H1 (cell line): ENCODE data around the gene SLC6A6. TPM values are rescaled to one million over a fixed set of nuclear protein-coding genes. Genes with fewer than 3 reads are reported as not detected.

Experiments
- BACH1 ChIP-seq: IDR thresholded peaks from 2 replicates; pipeline ENCODE4 v1.6.1; 2012; ENCODE audit warnings: low read length, improper control_type of control experiment
- CHD2 ChIP-seq: IDR thresholded peaks from 2 replicates; pipeline ENCODE4 v1.6.1; 2012; ENCODE audit warnings: low read length, improper control_type of control experiment
- CREB1 ChIP-seq: IDR thresholded peaks from 2 replicates; pipeline ENCODE4 v1.6.1; 2012; ENCODE audit warnings: inconsistent platforms
- EP300 ChIP-seq, 2 experiments: IDR thresholded peaks; 1 replicate in 1 of 2; 2 replicates in 1 of 2; pipeline ENCODE4 v1.6.1; 2011 to 2012; ENCODE audit warnings: low read depth in 2 of 2, low read length in 2 of 2, mild to moderate bottlenecking in 2 of 2, borderline replicate concordance in 1 of 2, inconsistent platforms in 1 of 2, moderate library complexity in 1 of 2
- HDAC6 ChIP-seq: IDR thresholded peaks from one replicate; pipeline ENCODE4 v1.7.1; 2012; ENCODE audit warnings: low read depth, mild to moderate bottlenecking, inconsistent platforms, low read length, moderate library complexity
- RXRA ChIP-seq: IDR thresholded peaks from 2 replicates; pipeline ENCODE4 v1.6.1; 2011; ENCODE audit warnings: low read depth, mild to moderate bottlenecking, low read length, moderate library complexity; ENCODE audit not compliant: insufficient read depth
- SIX5 ChIP-seq: IDR thresholded peaks from 2 replicates; pipeline ENCODE4 v1.6.1; 2011; ENCODE audit warnings: mild to moderate bottlenecking, low read depth, low read length
- SP2 ChIP-seq: IDR thresholded peaks from 2 replicates; pipeline ENCODE4 v1.6.1; 2012; ENCODE audit warnings: mild to moderate bottlenecking, low read length, inconsistent platforms
- SRF ChIP-seq: IDR thresholded peaks from 2 replicates; pipeline ENCODE4 v1.6.1; 2011; ENCODE audit warnings: mild to moderate bottlenecking, low read depth, low read length, moderate library complexity
- TCF12 ChIP-seq: IDR thresholded peaks from 2 replicates; pipeline ENCODE4 v1.6.1; 2011; ENCODE audit warnings: low read depth, mild to moderate bottlenecking, low read length
- polyA plus RNA-seq, 7 experiments: library from polyadenylated mRNA; depleted of rRNA in 3 of 7; stranded (reverse) in 5 of 7; unstranded in 2 of 7; fragments of >200 nt in 5 of 7; fragments of 200-250 nt in 2 of 7; gene quantifications; 1 replicate in 5 of 7; 2 replicates in 1 of 7; 4 replicates in 1 of 7; pipeline versions ENCODE4 v1.2.1 to v1.2.3, GENCODE V29; 2011 to 2013; ENCODE audit warnings: missing spikeins in 2 of 7, mixed read lengths in 2 of 7
- total RNA-seq: library from RNA; stranded (reverse); fragmentation: NEBNext Ultra II Directional; extraction: Animal tissue kit (Norgen Biotek cat#: 25700); gene quantifications from 2 replicates; pipeline ENCODE4 v1.2.1, GENCODE V29; 2021
- TF ChIP-seq, protein P1 (sequence below): fragments of 300-600 bp; sonication (generic); IDR thresholded peaks from 2 replicates; pipeline ENCODE4 v1.7.1; 2012; ENCODE audit warnings: low read length, moderate library complexity, mild to moderate bottlenecking, inconsistent platforms; ENCODE audit not compliant: insufficient replicate concordance
- TF ChIP-seq, protein P2 (sequence below): IDR thresholded peaks from 2 replicates; pipeline ENCODE4 v1.6.1; 2012; ENCODE audit warnings: low read length, inconsistent platforms

Gene SLC6A6
- total and polyA plus RNA-seq, 2 of the 8 experiments (the other 6 are each of a cell fraction or from before 2014, with no cell fraction given), result 66.2 to 144 TPM

DNA sequence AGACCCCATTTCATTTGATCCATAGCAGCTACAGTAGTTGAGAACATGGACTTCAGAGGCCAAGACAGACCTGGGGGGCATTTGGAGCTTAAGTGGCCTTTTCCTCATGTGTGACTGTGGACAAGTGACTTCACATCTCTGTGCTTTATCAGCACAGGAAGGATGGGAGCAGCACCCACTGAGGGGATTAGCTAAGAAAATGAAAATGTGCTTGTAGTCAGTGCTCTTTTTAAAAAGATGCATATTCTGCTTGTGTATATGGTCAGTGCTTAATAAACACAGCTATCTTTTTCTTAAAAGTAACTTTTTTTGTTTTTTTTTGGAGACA is 34.5 kb downstream of the SLC6A6 start (continued):
- TF ChIP-seq, protein P1, sequence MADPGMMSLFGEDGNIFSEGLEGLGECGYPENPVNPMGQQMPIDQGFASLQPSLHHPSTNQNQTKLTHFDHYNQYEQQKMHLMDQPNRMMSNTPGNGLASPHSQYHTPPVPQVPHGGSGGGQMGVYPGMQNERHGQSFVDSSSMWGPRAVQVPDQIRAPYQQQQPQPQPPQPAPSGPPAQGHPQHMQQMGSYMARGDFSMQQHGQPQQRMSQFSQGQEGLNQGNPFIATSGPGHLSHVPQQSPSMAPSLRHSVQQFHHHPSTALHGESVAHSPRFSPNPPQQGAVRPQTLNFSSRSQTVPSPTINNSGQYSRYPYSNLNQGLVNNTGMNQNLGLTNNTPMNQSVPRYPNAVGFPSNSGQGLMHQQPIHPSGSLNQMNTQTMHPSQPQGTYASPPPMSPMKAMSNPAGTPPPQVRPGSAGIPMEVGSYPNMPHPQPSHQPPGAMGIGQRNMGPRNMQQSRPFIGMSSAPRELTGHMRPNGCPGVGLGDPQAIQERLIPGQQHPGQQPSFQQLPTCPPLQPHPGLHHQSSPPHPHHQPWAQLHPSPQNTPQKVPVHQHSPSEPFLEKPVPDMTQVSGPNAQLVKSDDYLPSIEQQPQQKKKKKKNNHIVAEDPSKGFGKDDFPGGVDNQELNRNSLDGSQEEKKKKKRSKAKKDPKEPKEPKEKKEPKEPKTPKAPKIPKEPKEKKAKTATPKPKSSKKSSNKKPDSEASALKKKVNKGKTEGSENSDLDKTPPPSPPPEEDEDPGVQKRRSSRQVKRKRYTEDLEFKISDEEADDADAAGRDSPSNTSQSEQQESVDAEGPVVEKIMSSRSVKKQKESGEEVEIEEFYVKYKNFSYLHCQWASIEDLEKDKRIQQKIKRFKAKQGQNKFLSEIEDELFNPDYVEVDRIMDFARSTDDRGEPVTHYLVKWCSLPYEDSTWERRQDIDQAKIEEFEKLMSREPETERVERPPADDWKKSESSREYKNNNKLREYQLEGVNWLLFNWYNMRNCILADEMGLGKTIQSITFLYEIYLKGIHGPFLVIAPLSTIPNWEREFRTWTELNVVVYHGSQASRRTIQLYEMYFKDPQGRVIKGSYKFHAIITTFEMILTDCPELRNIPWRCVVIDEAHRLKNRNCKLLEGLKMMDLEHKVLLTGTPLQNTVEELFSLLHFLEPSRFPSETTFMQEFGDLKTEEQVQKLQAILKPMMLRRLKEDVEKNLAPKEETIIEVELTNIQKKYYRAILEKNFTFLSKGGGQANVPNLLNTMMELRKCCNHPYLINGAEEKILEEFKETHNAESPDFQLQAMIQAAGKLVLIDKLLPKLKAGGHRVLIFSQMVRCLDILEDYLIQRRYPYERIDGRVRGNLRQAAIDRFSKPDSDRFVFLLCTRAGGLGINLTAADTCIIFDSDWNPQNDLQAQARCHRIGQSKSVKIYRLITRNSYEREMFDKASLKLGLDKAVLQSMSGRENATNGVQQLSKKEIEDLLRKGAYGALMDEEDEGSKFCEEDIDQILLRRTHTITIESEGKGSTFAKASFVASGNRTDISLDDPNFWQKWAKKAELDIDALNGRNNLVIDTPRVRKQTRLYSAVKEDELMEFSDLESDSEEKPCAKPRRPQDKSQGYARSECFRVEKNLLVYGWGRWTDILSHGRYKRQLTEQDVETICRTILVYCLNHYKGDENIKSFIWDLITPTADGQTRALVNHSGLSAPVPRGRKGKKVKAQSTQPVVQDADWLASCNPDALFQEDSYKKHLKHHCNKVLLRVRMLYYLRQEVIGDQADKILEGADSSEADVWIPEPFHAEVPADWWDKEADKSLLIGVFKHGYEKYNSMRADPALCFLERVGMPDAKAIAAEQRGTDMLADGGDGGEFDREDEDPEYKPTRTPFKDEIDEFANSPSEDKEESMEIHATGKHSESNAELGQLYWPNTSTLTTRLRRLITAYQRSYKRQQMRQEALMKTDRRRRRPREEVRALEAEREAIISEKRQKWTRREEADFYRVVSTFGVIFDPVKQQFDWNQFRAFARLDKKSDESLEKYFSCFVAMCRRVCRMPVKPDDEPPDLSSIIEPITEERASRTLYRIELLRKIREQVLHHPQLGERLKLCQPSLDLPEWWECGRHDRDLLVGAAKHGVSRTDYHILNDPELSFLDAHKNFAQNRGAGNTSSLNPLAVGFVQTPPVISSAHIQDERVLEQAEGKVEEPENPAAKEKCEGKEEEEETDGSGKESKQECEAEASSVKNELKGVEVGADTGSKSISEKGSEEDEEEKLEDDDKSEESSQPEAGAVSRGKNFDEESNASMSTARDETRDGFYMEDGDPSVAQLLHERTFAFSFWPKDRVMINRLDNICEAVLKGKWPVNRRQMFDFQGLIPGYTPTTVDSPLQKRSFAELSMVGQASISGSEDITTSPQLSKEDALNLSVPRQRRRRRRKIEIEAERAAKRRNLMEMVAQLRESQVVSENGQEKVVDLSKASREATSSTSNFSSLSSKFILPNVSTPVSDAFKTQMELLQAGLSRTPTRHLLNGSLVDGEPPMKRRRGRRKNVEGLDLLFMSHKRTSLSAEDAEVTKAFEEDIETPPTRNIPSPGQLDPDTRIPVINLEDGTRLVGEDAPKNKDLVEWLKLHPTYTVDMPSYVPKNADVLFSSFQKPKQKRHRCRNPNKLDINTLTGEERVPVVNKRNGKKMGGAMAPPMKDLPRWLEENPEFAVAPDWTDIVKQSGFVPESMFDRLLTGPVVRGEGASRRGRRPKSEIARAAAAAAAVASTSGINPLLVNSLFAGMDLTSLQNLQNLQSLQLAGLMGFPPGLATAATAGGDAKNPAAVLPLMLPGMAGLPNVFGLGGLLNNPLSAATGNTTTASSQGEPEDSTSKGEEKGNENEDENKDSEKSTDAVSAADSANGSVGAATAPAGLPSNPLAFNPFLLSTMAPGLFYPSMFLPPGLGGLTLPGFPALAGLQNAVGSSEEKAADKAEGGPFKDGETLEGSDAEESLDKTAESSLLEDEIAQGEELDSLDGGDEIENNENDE, result no peak
- TF ChIP-seq CREB1 (no peak), RXRA (no peak), HDAC6 (no peak), CHD2 (no peak), SP2 (no peak), SRF (no peak), EP300 (IDR thresholded peaks at IDR 0.05; ENCODE audit: borderline replicate concordance in 1 of 2, low read depth in 2 of 2, low read length in 2 of 2) (no peak), TCF12 (no peak), BACH1 (no peak), SIX5 (no peak)
- TF ChIP-seq, protein P2, sequence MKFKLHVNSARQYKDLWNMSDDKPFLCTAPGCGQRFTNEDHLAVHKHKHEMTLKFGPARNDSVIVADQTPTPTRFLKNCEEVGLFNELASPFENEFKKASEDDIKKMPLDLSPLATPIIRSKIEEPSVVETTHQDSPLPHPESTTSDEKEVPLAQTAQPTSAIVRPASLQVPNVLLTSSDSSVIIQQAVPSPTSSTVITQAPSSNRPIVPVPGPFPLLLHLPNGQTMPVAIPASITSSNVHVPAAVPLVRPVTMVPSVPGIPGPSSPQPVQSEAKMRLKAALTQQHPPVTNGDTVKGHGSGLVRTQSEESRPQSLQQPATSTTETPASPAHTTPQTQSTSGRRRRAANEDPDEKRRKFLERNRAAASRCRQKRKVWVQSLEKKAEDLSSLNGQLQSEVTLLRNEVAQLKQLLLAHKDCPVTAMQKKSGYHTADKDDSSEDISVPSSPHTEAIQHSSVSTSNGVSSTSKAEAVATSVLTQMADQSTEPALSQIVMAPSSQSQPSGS, result no peak
